Coronary artery (tissue), 2 donors: Measurements from ENCODE around the gene SERINC4.

Experiments
- DNase-seq: peaks from one replicate; pipeline ENCODE4 v3.0.0-alpha.2; 2017; ENCODE audit warnings: low spot score
- H3K27ac ChIP-seq, 2 donors: fragments of 200-600 bp; sonication (generic); one replicate each; pipeline ENCODE4 v1.5.1; 2016 to 2019
- H3K4me3 ChIP-seq: fragments of 200-600 bp; sonication (generic); 2 replicates; pipeline ENCODE4 v1.5.1; 2016; ENCODE audit warnings: mild to moderate bottlenecking, moderate library complexity
- CTCF ChIP-seq: fragments of 200-600 bp; sonication (generic); IDR thresholded peaks from one replicate; pipeline ENCODE4 v1.5.1; 2019; ENCODE audit warnings: antibody characterized with exemption

Gene SERINC4

DNA sequence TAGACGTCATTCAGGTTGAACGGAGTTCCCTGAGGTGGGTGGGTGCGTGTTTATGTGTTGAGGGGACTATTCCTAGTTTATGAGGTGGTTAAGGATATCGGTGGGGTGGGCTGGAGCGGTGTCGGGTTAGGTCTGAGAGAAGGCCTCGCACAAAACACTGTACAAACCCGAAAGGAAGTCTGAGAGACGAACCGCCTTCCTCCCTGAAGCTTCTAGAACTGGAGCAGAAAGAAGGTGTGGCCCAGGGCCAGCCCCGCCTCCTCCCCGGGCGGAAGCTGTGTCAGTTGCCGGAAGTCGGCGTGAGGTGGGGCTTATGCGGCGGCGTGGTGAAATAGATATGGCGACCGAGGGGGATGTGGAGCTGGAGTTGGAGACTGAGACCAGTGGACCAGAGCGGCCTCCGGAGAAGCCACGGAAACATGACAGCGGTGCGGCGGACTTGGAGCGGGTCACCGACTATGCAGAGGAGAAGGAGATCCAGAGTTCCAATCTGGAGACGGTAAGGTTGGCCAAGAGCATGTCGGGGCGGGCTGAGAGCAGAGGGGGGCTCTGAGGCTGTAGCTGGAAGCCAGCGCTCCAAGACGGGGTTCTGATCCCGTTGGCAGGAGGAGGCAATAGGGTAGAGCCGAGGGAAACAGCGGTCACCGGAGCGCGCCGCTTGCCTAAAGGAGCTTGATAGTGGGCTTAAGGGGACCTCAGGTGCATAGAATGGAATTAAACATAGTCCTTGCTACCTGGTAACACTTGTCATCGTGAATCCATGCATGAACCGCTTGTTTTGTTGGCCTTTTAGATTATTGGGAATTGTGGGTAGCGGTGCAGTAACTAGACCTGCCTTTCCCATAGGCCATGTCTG is 494 bp upstream of the SERINC4 start, which contains the start of gene HYPK:
Gene HYPK, plus strand, starts transcription at position 314 of the 856 bp plus-strand sequence. Its CDS starts 24 bp downstream, at position 338.
- TF ChIP-seq CTCF, result no peak
- Histone ChIP-seq H3K4me3 (peak within 1 kb of the TSS; percentile 84), H3K27ac (peak within 1 kb of the TSS; percentile 75 to 96)
- DNase-seq, result peak; percentile 95

- peak overlapping the region; percentile 75 to 96 for H3K27ac ChIP-seq
- DNase-seq, result no peak
- H3K4me3 ChIP-seq, result no peak overlapping the region
- no peak for TF ChIP-seq CTCF
Measured at GRCh38 chr15:43799209-43799944, 643 bp downstream of the SERINC4 start.

GRCh38 chr15:43796566-43796965 is 3.5 kb downstream of the SERINC4 start:
- no peak for TF ChIP-seq CTCF
- H3K27ac ChIP-seq, result peak overlapping the region in 1 of 2 donors; percentile 21
- DNase-seq, result no peak
- H3K4me3 ChIP-seq, result no peak overlapping the region

DNA sequence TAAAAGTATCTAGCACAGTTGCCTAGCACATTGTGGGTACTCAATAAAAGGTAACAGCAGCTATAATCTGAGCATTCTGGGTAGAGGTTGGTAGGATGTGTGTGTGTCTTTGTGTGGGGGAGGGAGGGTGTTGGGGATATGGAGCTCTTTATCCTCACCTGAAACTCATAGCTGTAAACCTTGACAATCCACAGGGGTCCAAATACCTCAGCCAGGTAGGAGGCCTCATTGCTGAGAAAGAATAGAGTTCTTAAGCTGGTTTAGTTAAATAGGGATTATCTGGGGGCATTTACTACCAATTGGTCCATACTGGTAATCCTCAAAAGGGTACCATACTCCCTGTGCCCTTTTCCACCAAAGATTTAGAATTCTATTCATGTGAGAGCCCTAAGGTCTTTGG is 4.0 kb downstream of the SERINC4 start:
- H3K4me3 ChIP-seq, result no peak overlapping the region
- no peak for TF ChIP-seq CTCF
- no peak for DNase-seq
- H3K27ac ChIP-seq, result no peak overlapping the region

- H3K4me3 ChIP-seq, result peak overlapping the region; percentile 93
- no peak for DNase-seq
- TF ChIP-seq CTCF, result no peak
- H3K27ac ChIP-seq, result peak overlapping the region in 1 of 2 donors; percentile 24
Measured at GRCh38 chr15:43795197-43795596, 4.8 kb downstream of the SERINC4 start.

DNA sequence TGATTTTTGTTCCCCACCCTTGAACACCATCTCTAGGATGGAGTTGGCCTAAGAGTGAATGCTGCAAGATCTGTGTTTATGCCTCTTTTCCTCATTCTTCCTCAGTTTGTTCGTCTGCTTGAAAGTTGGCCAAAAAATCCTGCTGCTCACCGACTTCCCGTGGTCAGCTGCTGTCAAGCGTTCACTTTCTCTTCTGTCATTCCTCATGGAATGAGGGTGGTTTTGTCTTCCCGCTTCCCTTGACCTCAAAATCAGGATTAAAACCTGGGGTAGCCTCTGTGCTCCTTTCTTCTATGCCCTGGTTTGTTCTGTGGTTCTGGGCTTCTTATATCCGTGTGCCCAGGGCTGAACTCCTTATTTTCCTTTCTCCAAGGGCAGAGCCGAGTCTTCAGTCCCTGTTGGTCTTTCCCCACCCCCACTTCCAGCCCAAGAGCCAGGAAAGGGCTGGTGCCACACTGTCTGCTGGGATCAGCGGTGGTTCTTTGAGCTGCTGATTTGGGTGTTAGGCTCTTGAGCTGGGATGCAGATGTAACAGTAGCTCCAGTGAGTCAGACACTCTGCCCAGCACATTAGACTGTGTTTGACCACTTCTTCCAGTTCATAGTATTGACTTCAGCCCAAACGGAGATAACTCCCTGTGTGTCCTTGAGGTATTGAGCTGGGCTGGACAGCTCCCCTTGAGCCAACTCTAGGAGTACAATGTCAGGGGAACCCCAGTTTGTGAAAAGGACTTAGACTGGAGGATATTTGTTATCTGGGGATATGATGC is 5.6 kb downstream of the SERINC4 start:
- Histone ChIP-seq H3K27ac (peak overlapping the region; percentile 24 to 88), H3K4me3 (peak overlapping the region; percentile 93)
- DNase-seq, result no peak
- no peak for TF ChIP-seq CTCF
